MM.1S (cell line): ENCODE data around the gene ATG12.

Experiments
- EZH2 ChIP-seq: fragments of 300-600 bp; sonication (generic); optimal IDR thresholded peaks from 2 replicates; pipeline ENCODE3; 2017; ENCODE audit warnings: low read depth, mild to moderate bottlenecking, antibody characterized with exemption, low read length, mixed read lengths
- EZH2phosphoT487 ChIP-seq: fragments of 300-600 bp; sonication (generic); IDR thresholded peaks from 2 replicates; pipeline ENCODE4 v1.6.1; 2018; ENCODE audit warnings: antibody characterized with exemption, low read length
- TF ChIP-seq, protein P1 (sequence below): fragments of 300-600 bp; sonication (generic); IDR thresholded peaks from 2 replicates; pipeline ENCODE4 v1.5.1; 2016; ENCODE audit warnings: antibody characterized with exemption, low read length, mixed read lengths

DNA sequence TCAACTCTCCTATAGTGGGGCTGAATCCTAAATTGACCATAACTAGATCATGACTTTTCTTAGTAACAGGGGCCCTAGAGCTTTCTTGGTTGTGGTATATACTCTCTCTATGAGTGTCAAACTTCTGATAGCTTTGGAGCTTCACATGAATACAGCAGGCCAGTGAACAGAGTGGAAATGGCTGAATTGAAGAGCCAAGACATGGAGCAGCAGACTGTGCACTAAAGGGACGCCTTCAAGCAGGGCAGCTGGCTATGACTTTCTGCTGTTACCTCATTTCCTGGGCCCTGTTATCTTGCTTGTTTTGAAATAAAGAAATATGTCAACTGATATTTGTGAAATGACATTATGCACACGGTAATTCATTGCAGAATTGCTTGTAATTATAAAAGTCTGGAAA lies 41.3 kb downstream of the ATG12 start:
- TF ChIP-seq, protein P1, sequence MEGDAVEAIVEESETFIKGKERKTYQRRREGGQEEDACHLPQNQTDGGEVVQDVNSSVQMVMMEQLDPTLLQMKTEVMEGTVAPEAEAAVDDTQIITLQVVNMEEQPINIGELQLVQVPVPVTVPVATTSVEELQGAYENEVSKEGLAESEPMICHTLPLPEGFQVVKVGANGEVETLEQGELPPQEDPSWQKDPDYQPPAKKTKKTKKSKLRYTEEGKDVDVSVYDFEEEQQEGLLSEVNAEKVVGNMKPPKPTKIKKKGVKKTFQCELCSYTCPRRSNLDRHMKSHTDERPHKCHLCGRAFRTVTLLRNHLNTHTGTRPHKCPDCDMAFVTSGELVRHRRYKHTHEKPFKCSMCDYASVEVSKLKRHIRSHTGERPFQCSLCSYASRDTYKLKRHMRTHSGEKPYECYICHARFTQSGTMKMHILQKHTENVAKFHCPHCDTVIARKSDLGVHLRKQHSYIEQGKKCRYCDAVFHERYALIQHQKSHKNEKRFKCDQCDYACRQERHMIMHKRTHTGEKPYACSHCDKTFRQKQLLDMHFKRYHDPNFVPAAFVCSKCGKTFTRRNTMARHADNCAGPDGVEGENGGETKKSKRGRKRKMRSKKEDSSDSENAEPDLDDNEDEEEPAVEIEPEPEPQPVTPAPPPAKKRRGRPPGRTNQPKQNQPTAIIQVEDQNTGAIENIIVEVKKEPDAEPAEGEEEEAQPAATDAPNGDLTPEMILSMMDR, result no peak
- TF ChIP-seq EZH2 (no peak), EZH2phosphoT487 (no peak)
